H1 (cell line): ENCODE measurements around the gene POP5. TPM values are rescaled to one million over a fixed set of nuclear protein-coding genes. Genes with fewer than 3 reads are reported as not detected.

Experiments used
- CTCF ChIA-PET: fragments of 300-600 bp; sonication (Branson Sonifier 250); formaldehyde crosslinking; loops from one replicate; lab custom pipeline; 2021; ENCODE audit not compliant: partially characterized antibody; lab: Charles Lee
- POLR2A ChIA-PET: fragments of 300-600 bp; sonication (Branson Sonifier 250); formaldehyde crosslinking; loops from one replicate; lab custom pipeline; 2021; ENCODE audit warnings: inconsistent platforms; ENCODE audit not compliant: partially characterized antibody; lab: Charles Lee
- DNase-seq, 2 experiments: peaks; one replicate each; pipeline versions ENCODE4 v3.0.0 to v3.0.0-alpha.2; 2010 to 2022; ENCODE audit warnings: low spot score in 2 of 2, low read depth in 1 of 2, mixed read lengths in 1 of 2
- FAIRE-seq: peaks from 2 replicates; lab custom pipeline; 2011; peaks lifted over from hg19 to GRCh38; lab: Jason Lieb, UNC
- H2AFZ ChIP-seq: 2 replicates; pipeline ENCODE4 v1.8.1; 2012; ENCODE audit warnings: low read length, inconsistent platforms
- H2AK5ac ChIP-seq: 2 replicates; pipeline ENCODE4 v1.6.1; 2013; ENCODE audit warnings: low read depth, low read length
- H2BK120ac ChIP-seq: replicated peaks from 2 replicates; pipeline ENCODE3; 2013; ENCODE audit warnings: low read depth, low read length, inconsistent platforms
- H2BK12ac ChIP-seq: 2 replicates; pipeline ENCODE4 v1.6.1; 2013; ENCODE audit warnings: low read depth, low read length
- H2BK15ac ChIP-seq: 2 replicates; pipeline ENCODE4 v1.6.1; 2013; ENCODE audit warnings: low read length
- H2BK20ac ChIP-seq: 2 replicates; pipeline ENCODE4 v1.6.1; 2013; ENCODE audit warnings: low read length
- H2BK5ac ChIP-seq: 2 replicates; pipeline ENCODE4 v1.6.1; 2013; ENCODE audit warnings: low read depth, low read length
- H3K14ac ChIP-seq: 2 replicates; pipeline ENCODE4 v1.6.1; 2013; ENCODE audit warnings: inconsistent platforms; ENCODE audit not compliant: insufficient read length
- H3K18ac ChIP-seq: 2 replicates; pipeline ENCODE4 v1.6.1; 2013; ENCODE audit warnings: low read length; ENCODE audit errors: extremely low read depth
- H3K23ac ChIP-seq: 2 replicates; pipeline ENCODE4 v1.6.1; 2013; ENCODE audit warnings: inconsistent platforms; ENCODE audit not compliant: insufficient read length
- H3K23me2 ChIP-seq: 2 replicates; pipeline ENCODE4 v1.6.1; 2013; ENCODE audit warnings: low read depth, low read length
- H3K27ac ChIP-seq: 2 replicates; pipeline ENCODE4 v1.6.1; 2011; ENCODE audit warnings: low read depth, low read length, inconsistent platforms
- H3K27me3 ChIP-seq, 4 experiments: replicated peaks in 1 of 4; 1 replicate in 1 of 4; 2 replicates in 3 of 4; pipeline versions ENCODE4 v1.6.1 to v1.8.1; 2011 to 2013; ENCODE audit warnings: low read length in 3 of 4, mild to moderate bottlenecking in 3 of 4, inconsistent platforms in 2 of 4, mixed read lengths in 2 of 4, moderate library complexity in 1 of 4; ENCODE audit not compliant: control insufficient read depth in 3 of 4, insufficient read depth in 3 of 4; ENCODE audit errors: extremely low read depth in 1 of 4
- H3K36me3 ChIP-seq, 4 experiments: 2 replicates each; pipeline versions ENCODE4 v1.6.1 to v1.8.1; 2011 to 2013; ENCODE audit warnings: mild to moderate bottlenecking in 4 of 4, low read length in 3 of 4, moderate library complexity in 2 of 4, control low read depth in 1 of 4, inconsistent platforms in 1 of 4; ENCODE audit not compliant: insufficient read depth in 4 of 4, control insufficient read depth in 2 of 4
- H3K4ac ChIP-seq: replicated peaks from 2 replicates; pipeline ENCODE3; 2013; ENCODE audit warnings: low read length, low read depth, mixed read lengths, inconsistent platforms; ENCODE audit not compliant: insufficient read length
- H3K4me1 ChIP-seq, 4 experiments: replicated peaks in 1 of 4; 1 replicate in 1 of 4; 2 replicates in 3 of 4; pipeline versions ENCODE4 v1.6.1 to v1.8.1; 2011 to 2013; ENCODE audit warnings: low read length in 3 of 4, inconsistent platforms in 2 of 4, mixed read lengths in 1 of 4; ENCODE audit not compliant: insufficient read depth in 4 of 4, control insufficient read depth in 3 of 4
- H3K4me2 ChIP-seq, 2 experiments: 2 replicates each; pipeline versions ENCODE4 v1.6.1 to v1.8.1; 2011 to 2013; ENCODE audit warnings: low read depth in 2 of 2, low read length in 2 of 2, control low read depth in 1 of 2, inconsistent platforms in 1 of 2, mild to moderate bottlenecking in 1 of 2; ENCODE audit not compliant: insufficient read depth in 1 of 2
- H3K4me3 ChIP-seq, 4 experiments: fragments of 200-600, 300-600 bp in 1 of 4; sonication (generic), shearing (Covaris generic), sonication (Bioruptor Twin) in 1 of 4; 2 replicates each; pipeline versions ENCODE4 v1.5.1 to v1.8.1; 2011 to 2016; ENCODE audit warnings: low read length in 4 of 4, low read depth in 3 of 4, control low read depth in 2 of 4, inconsistent platforms in 2 of 4, mild to moderate bottlenecking in 2 of 4, mixed read lengths in 1 of 4, moderate library complexity in 1 of 4; ENCODE audit not compliant: insufficient read depth in 2 of 4; ENCODE audit errors: extremely low read depth in 1 of 4
- H3K56ac ChIP-seq: replicated peaks from 2 replicates; pipeline ENCODE3; 2013; ENCODE audit warnings: low read depth, mild to moderate bottlenecking, mixed read lengths, low read length, inconsistent platforms; ENCODE audit not compliant: insufficient read length
- H3K79me1 ChIP-seq: 2 replicates; pipeline ENCODE4 v1.6.1; 2013; ENCODE audit warnings: low read depth, low read length, control low read depth
- H3K79me2 ChIP-seq, 2 experiments: 2 replicates each; pipeline versions ENCODE4 v1.6.1 to v1.8.1; 2012 to 2013; ENCODE audit warnings: low read length in 2 of 2, mild to moderate bottlenecking in 2 of 2, inconsistent platforms in 1 of 2; ENCODE audit not compliant: insufficient read depth in 2 of 2, control insufficient read depth in 1 of 2
- H3K9ac ChIP-seq, 4 experiments: replicated peaks in 1 of 4; 1 replicate in 1 of 4; 2 replicates in 3 of 4; pipeline versions ENCODE4 v1.6.1 to v1.8.1; 2011 to 2013; ENCODE audit warnings: low read depth in 3 of 4, low read length in 3 of 4, control low read depth in 2 of 4, mild to moderate bottlenecking in 2 of 4, moderate library complexity in 2 of 4, inconsistent platforms in 1 of 4; ENCODE audit errors: extremely low read depth in 1 of 4
- H3K9me3 ChIP-seq, 2 experiments: 2 replicates each; pipeline versions ENCODE4 v1.6.1 to v1.8.1; 2012 to 2013; ENCODE audit warnings: mild to moderate bottlenecking in 2 of 2, moderate library complexity in 2 of 2, control low read depth in 1 of 2, inconsistent platforms in 1 of 2, low read depth in 1 of 2, low read length in 1 of 2, mixed read lengths in 1 of 2; ENCODE audit not compliant: insufficient read depth in 2 of 2
- H4K20me1 ChIP-seq, 2 experiments: replicated peaks in 1 of 2; 2 replicates each; pipeline versions ENCODE3 to v1.8.1; 2011 to 2013; ENCODE audit warnings: inconsistent platforms in 2 of 2, low read length in 2 of 2, mild to moderate bottlenecking in 1 of 2; ENCODE audit not compliant: insufficient read depth in 2 of 2, control insufficient read depth in 1 of 2
- H4K5ac ChIP-seq: 2 replicates; pipeline ENCODE4 v1.6.1; 2013; ENCODE audit warnings: low read length, low read depth, mixed read lengths, inconsistent platforms; ENCODE audit not compliant: insufficient read length
- H4K8ac ChIP-seq: 2 replicates; pipeline ENCODE4 v1.8.0; 2013; ENCODE audit warnings: mild to moderate bottlenecking, moderate library complexity, low read length, inconsistent platforms; ENCODE audit not compliant: insufficient read depth; ENCODE audit errors: extremely low read depth
- H4K91ac ChIP-seq: replicated peaks from 2 replicates; pipeline ENCODE3; 2013; ENCODE audit warnings: low read length, mixed read lengths, inconsistent platforms; ENCODE audit not compliant: insufficient read length
- ASH2L ChIP-seq: fragments of 200-600, 300-600 bp; sonication (generic); IDR thresholded peaks from one replicate; pipeline ENCODE4 v1.7.1; 2017; ENCODE audit warnings: low read length
- ATF3 ChIP-seq: IDR thresholded peaks from 2 replicates; pipeline ENCODE4 v1.6.1; 2011; ENCODE audit warnings: low read depth, mild to moderate bottlenecking, low read length; ENCODE audit not compliant: insufficient read depth
- CBX8 ChIP-seq: fragments of 300-800, 300-1000 bp; sonication (generic); IDR thresholded peaks from 2 replicates; pipeline ENCODE4 v1.7.1; 2016; ENCODE audit warnings: low read depth, low read length, borderline replicate concordance
- CEBPB ChIP-seq: IDR thresholded peaks from 2 replicates; pipeline ENCODE4 v1.6.1; 2012; ENCODE audit warnings: low read depth, low read length
- CHD2 ChIP-seq: IDR thresholded peaks from 2 replicates; pipeline ENCODE4 v1.6.1; 2012; ENCODE audit warnings: low read length, improper control_type of control experiment
- EGR1 ChIP-seq: IDR thresholded peaks from 2 replicates; pipeline ENCODE4 v1.6.1; 2011; ENCODE audit warnings: low read depth, low read length, borderline replicate concordance
- NANOG ChIP-seq: IDR thresholded peaks from 2 replicates; pipeline ENCODE4 v1.6.1; 2011; ENCODE audit warnings: low read length, low read depth, mild to moderate bottlenecking, inconsistent platforms; ENCODE audit not compliant: insufficient read depth, poor library complexity, severe bottlenecking
- RAD21 ChIP-seq, 2 experiments: IDR thresholded peaks in 1 of 2; conservative IDR thresholded peaks in 1 of 2; 2 replicates each; pipeline ENCODE4 v1.6.1; 2011; ENCODE audit warnings: low read depth in 2 of 2, low read length in 2 of 2, improper control_type of control experiment in 1 of 2, inconsistent platforms in 1 of 2, mild to moderate bottlenecking in 1 of 2, moderate library complexity in 1 of 2
- SP2 ChIP-seq: IDR thresholded peaks from 2 replicates; pipeline ENCODE4 v1.6.1; 2012; ENCODE audit warnings: mild to moderate bottlenecking, low read length, inconsistent platforms
- USF2 ChIP-seq: IDR thresholded peaks from 2 replicates; pipeline ENCODE4 v1.6.1; 2011; ENCODE audit warnings: low read length, improper control_type of control experiment
- WGBS, 2 experiments: shearing (Covaris generic) in 1 of 2; methylation state at CpG; one replicate each; pipeline versions ENCODE4 v1.1.6 to v1.1.7; 2013 to 2015; ENCODE audit warnings: low lambda C conversion rate in 2 of 2, mixed read lengths in 2 of 2, inconsistent platforms in 1 of 2, low coverage in 1 of 2, missing lambda C conversion rate in 1 of 2; ENCODE audit not compliant: insufficient replicate concordance in 2 of 2, insufficient coverage in 1 of 2, insufficient read length in 1 of 2; ENCODE audit errors: extremely low coverage in 1 of 2, missing lambda C conversion rate in 1 of 2; 5-methylcytosine and 5-hydroxymethylcytosine counted together
- polyA plus RNA-seq, 7 experiments: library from polyadenylated mRNA; depleted of rRNA in 3 of 7; stranded (reverse) in 5 of 7; unstranded in 2 of 7; fragments of >200 nt in 5 of 7; fragments of 200-250 nt in 2 of 7; gene quantifications; 1 replicate in 5 of 7; 2 replicates in 1 of 7; 4 replicates in 1 of 7; pipeline versions ENCODE4 v1.2.1 to v1.2.3, GENCODE V29; 2011 to 2013; ENCODE audit warnings: missing spikeins in 2 of 7, mixed read lengths in 2 of 7
- total RNA-seq: library from RNA; stranded (reverse); fragmentation: NEBNext Ultra II Directional; extraction: Animal tissue kit (Norgen Biotek cat#: 25700); gene quantifications from 2 replicates; pipeline ENCODE4 v1.2.1, GENCODE V29; 2021

The POP5 gene
- total and polyA plus RNA-seq, 2 of the 8 experiments (the other 6 are each of a cell fraction or from before 2014, with no cell fraction given), result 59.7 to 124 TPM

GRCh38 chr12:120536064-120536791 is 45.0 kb downstream of the POP5 start:
- CTCF ChIA-PET, result interaction anchor here (0.7 to 1.2 kb wide), 3 partner anchors 9 to 474 kb away, joined by 3 to 4 read pairs (median 3); no protein-coding TSS in a partner anchor
- Histone ChIP-seq H3K4ac (no peak overlapping the region), H2BK15ac (no peak overlapping the region), H2BK20ac (no peak overlapping the region), H2BK5ac (no peak overlapping the region), H3K23me2 (peaks cover 3% of the 10 kb centered on the region; the same call in 1 of the 2 replicates), H4K8ac (no peak overlapping the region), H4K91ac (no peak overlapping the region), H4K20me1 (peaks cover 12 to 23% of the 10 kb centered on the region in 2 experiments), H3K79me1 (peaks cover 5% of the 10 kb centered on the region; the same call in 1 of the 2 replicates), H3K36me3 (peaks cover 0 to 16% (median 2%) of the 10 kb centered on the region in 4 experiments; a peak in 2 of 8 replicates), H3K23ac (no peak overlapping the region), H2BK120ac (no peak overlapping the region), H4K5ac (no peak overlapping the region), H3K9me3 (no peaks in the 10 kb centered on the region; a peak in 1 of 4 replicates), H3K27ac (no peak overlapping the region), H3K9ac (peak overlapping the region in 1 of 4 experiments; percentile 2; a peak in 2 of 7 replicates), H3K4me1 (peaks cover 3 to 8% (median 6%) of the 10 kb centered on the region in 4 experiments; a peak in 5 of 7 replicates), H2AFZ (no peak overlapping the region), H3K18ac (no peak overlapping the region), H3K79me2 (peaks cover 25 to 65% of the 10 kb centered on the region in 2 experiments), H3K56ac (no peak overlapping the region), H3K4me3 (peak overlapping the region; percentile 86 to 99 (median 93); a peak in 7 of 8 replicates), H2BK12ac (no peak overlapping the region), H2AK5ac (no peak overlapping the region), H3K14ac (no peak overlapping the region), H3K4me2 (peak overlapping the region; percentile 73 to 91), H3K27me3 (no peaks in the 10 kb centered on the region)
- POLR2A ChIA-PET, result interaction anchor here (1.0 to 1.3 kb wide), 5 partner anchors 12 to 79 kb away, joined by 3 to 5 read pairs (median 3); no protein-coding TSS in a partner anchor
- DNase-seq (no peak), FAIRE-seq (no peak)
- WGBS, 2 experiments, result 92% methylated on average over 13 of the region's 13 CpGs; no CpG with 5 or more reads in 1 of the 2 experiments
- TF ChIP-seq RAD21 (IDR thresholded peaks at IDR 0.05 in 1 of 2, conservative IDR thresholded peaks at IDR 0.05 in 1 of 2; ENCODE audit: low read depth in 2 of 2, low read length in 2 of 2) (no peak), ASH2L (no peak), ATF3 (no peak), CEBPB (no peak), SP2 (no peak), EGR1 (no peak), CHD2 (no peak), USF2 (no peak), NANOG (no peak), CBX8 (no peak)
